Prostate gland (tissue), 2 donors: ENCODE data around the gene CYTH1. TPM values are rescaled to one million over a fixed set of nuclear protein-coding genes. Genes with fewer than 3 reads are reported as not detected.

Experiments
- DNase-seq: peaks from one replicate; pipeline ENCODE4 v3.0.0-alpha.2; 2019; ENCODE audit warnings: low spot score
- H3K27ac ChIP-seq, 2 donors: fragments of 200-600 bp; sonication (generic); 2 replicates each; pipeline ENCODE4 v1.5.1; 2017 to 2019
- H3K27me3 ChIP-seq: fragments of 200-600 bp; sonication (generic); replicated peaks from 2 replicates; pipeline ENCODE4 v1.5.1; 2019; ENCODE audit not compliant: insufficient read depth
- H3K36me3 ChIP-seq, 2 donors: fragments of 200-600 bp; sonication (generic); 1 replicate in 1 of 2; 2 replicates in 1 of 2; pipeline versions ENCODE4 v1.5.1 to v1.8.1; 2017 to 2019
- H3K4me1 ChIP-seq: fragments of 200-600 bp; sonication (generic); replicated peaks from 2 replicates; pipeline ENCODE4 v1.5.1; 2019
- H3K4me3 ChIP-seq, 2 donors: fragments of 200-600 bp; sonication (generic); 2 replicates each; pipeline ENCODE4 v1.5.1; 2017 to 2019
- H3K9me3 ChIP-seq: fragments of 200-600 bp; sonication (generic); 2 replicates; pipeline ENCODE4 v1.5.1; 2017
- POLR2A ChIP-seq: fragments of 450-650 bp; IDR thresholded peaks from one replicate; pipeline ENCODE4 v1.6.1; 2016; ENCODE audit warnings: antibody characterized with exemption, mild to moderate bottlenecking
- POLR2AphosphoS5 ChIP-seq: sonication (generic); formaldehyde crosslinking; IDR thresholded peaks from one replicate; pipeline ENCODE4 v1.6.1; 2017; ENCODE audit warnings: antibody characterized with exemption
- WGBS: methylation state at CpG from one replicate; pipeline ENCODE4 v1.1.5; 2018; 5-methylcytosine and 5-hydroxymethylcytosine counted together
- intact Hi-C: fragments of 100-400 bp; cut with DNase I; formaldehyde crosslinking; loops from one replicate; pipeline ENCODE4 v1.14.2; 2022
- total RNA-seq, 2 donors: library from RNA; depleted of rRNA; stranded (reverse); fragments of >200 nt; gene quantifications; one replicate each; pipeline ENCODE4 v1.1.0, GENCODE V29; 2016
- TF ChIP-seq, protein P1 (sequence below), 4 experiments: fragments of 200-600 bp in 2 of 4; fragments of 450-650 bp in 2 of 4; sonication (generic) in 2 of 4; IDR thresholded peaks; 1 replicate in 3 of 4; 2 replicates in 1 of 4; pipeline ENCODE4 v1.5.1; 2016 to 2019; ENCODE audit warnings: antibody characterized with exemption in 4 of 4, mild to moderate bottlenecking in 2 of 4, moderate library complexity in 2 of 4

CYTH1 gene
- total RNA-seq, 2 donors from 2014 or later: 65.2 to 73.9 TPM

DNA sequence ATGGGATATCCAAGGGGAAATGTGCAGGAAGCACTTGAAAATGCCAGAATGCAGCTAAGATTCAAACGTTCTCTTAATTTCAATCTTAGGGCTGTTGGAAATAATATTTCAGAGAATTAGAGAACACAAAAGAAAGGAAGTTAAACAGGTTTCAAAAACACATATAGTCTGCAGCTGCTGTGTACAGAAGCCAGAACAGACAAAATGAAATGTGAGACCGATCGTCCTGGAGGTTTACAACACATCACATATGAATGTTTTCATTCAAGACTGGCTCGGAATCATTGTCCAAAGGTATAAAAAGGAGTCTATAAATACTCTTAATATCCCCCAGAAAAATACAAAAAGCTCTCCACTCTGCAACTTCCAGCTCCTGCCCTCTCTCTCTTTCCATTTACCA lies 14.3 kb downstream of the CYTH1 start:
- 17% methylated on average over 4 of the region's 4 CpGs for WGBS
- DNase-seq: peak; percentile 49
- Histone ChIP-seq H3K9me3 (no peaks in the 10 kb centered on the region), H3K4me3 (peak overlapping the region in 1 of 2 donors; percentile 2), H3K27me3 (no peaks in the 10 kb centered on the region), H3K36me3 (no peaks in the 10 kb centered on the region), H3K4me1 (peaks cover 28% of the 10 kb centered on the region), H3K27ac (peak overlapping the region; percentile 73 to 77)
- intact Hi-C loops: no loop called here
- TF ChIP-seq POLR2AphosphoS5: peak; percentile 69
- no peak for TF ChIP-seq POLR2A
- TF ChIP-seq, protein P1, sequence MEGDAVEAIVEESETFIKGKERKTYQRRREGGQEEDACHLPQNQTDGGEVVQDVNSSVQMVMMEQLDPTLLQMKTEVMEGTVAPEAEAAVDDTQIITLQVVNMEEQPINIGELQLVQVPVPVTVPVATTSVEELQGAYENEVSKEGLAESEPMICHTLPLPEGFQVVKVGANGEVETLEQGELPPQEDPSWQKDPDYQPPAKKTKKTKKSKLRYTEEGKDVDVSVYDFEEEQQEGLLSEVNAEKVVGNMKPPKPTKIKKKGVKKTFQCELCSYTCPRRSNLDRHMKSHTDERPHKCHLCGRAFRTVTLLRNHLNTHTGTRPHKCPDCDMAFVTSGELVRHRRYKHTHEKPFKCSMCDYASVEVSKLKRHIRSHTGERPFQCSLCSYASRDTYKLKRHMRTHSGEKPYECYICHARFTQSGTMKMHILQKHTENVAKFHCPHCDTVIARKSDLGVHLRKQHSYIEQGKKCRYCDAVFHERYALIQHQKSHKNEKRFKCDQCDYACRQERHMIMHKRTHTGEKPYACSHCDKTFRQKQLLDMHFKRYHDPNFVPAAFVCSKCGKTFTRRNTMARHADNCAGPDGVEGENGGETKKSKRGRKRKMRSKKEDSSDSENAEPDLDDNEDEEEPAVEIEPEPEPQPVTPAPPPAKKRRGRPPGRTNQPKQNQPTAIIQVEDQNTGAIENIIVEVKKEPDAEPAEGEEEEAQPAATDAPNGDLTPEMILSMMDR (IDR thresholded peaks at IDR 0.05): no peak

- 52% methylated on average over 5 of the region's 5 CpGs for WGBS
- no peaks in the 10 kb centered on the region for H3K27me3 ChIP-seq
- no peaks in the 10 kb centered on the region for H3K36me3 ChIP-seq
- intact Hi-C loops: no loop called here
- H3K4me3 ChIP-seq: no peak overlapping the region
- peak; percentile 32 for DNase-seq
- TF ChIP-seq, protein P1 (IDR thresholded peaks at IDR 0.05): no peak
- peak; percentile 12 for TF ChIP-seq POLR2AphosphoS5
- TF ChIP-seq POLR2A: no peak
- peaks cover 28% of the 10 kb centered on the region for H3K4me1 ChIP-seq
- peak overlapping the region; percentile 73 to 77 for H3K27ac ChIP-seq
- H3K9me3 ChIP-seq: no peaks in the 10 kb centered on the region
These were observed 15.3 kb downstream of the CYTH1 start for GRCh38 chr17:78766743-78767294.

- 45% methylated on average over 2 of the region's 2 CpGs for WGBS
- TF ChIP-seq, protein P1 (IDR thresholded peaks at IDR 0.05): no peak
- TF ChIP-seq POLR2AphosphoS5 (no peak), POLR2A (no peak)
- Histone ChIP-seq H3K9me3 (no peaks in the 10 kb centered on the region), H3K27me3 (no peaks in the 10 kb centered on the region), H3K36me3 (no peaks in the 10 kb centered on the region), H3K4me3 (no peak overlapping the region), H3K4me1 (peaks cover 28% of the 10 kb centered on the region), H3K27ac (peak overlapping the region; percentile 73 to 77)
- DNase-seq: no peak
- intact Hi-C loops: no loop called here
These were observed 15.8 kb downstream of the CYTH1 start for GRCh38 chr17:78766225-78766624.

- Histone ChIP-seq H3K4me1 (peaks cover 28% of the 10 kb centered on the region), H3K27ac (peak overlapping the region; percentile 73 to 77), H3K27me3 (no peaks in the 10 kb centered on the region), H3K9me3 (no peaks in the 10 kb centered on the region), H3K36me3 (no peaks in the 10 kb centered on the region), H3K4me3 (no peak overlapping the region)
- no peak for DNase-seq
- 49% methylated on average over 3 of the region's 3 CpGs for WGBS
- intact Hi-C loops: no loop called here
- TF ChIP-seq POLR2AphosphoS5 (no peak), POLR2A (no peak)
- TF ChIP-seq, protein P1 (IDR thresholded peaks at IDR 0.05): no peak
These were observed 16.3 kb downstream of the CYTH1 start for GRCh38 chr17:78765821-78766220.

- TF ChIP-seq, protein P1 (IDR thresholded peaks at IDR 0.05): no peak
- TF ChIP-seq POLR2AphosphoS5 (no peak), POLR2A (no peak)
- 69% methylated on average over 8 of the region's 8 CpGs for WGBS
- Histone ChIP-seq H3K4me1 (peaks cover 28% of the 10 kb centered on the region), H3K4me3 (no peak overlapping the region), H3K9me3 (no peaks in the 10 kb centered on the region), H3K36me3 (no peaks in the 10 kb centered on the region), H3K27me3 (no peaks in the 10 kb centered on the region), H3K27ac (peak overlapping the region; percentile 73 to 77)
- intact Hi-C loops: no loop called here
- DNase-seq: no peak
These were observed 17.2 kb downstream of the CYTH1 start for GRCh38 chr17:78764871-78765270.
